GM19452 (cell line): ENCODE results near the gene RHPN2.

Source experiments
- ATAC-seq: cut with Tn5 transposase; IDR thresholded peaks from one replicate; pipeline ENCODE4 v1.9.1; 2021; ENCODE audit not compliant: unreplicated experiment

The RHPN2 gene

GRCh38 chr19:33064792-33065550 is at the start of gene RHPN2:
TSS of gene RHPN2 (minus strand) at chr19:33064888. CDS start at chr19:33064852, 36 bp downstream.
- ATAC-seq, result peak; percentile 65

GRCh38 chr19:33114312-33114711 is 49.6 kb upstream of the RHPN2 start:
- no peak for ATAC-seq

GRCh38 chr19:33111587-33111986 is 46.9 kb upstream of the RHPN2 start:
- ATAC-seq, result no peak

GRCh38 chr19:33110137-33110910 is 45.6 kb upstream of the RHPN2 start:
- no peak for ATAC-seq

GRCh38 chr19:33108161-33108560 is 43.5 kb upstream of the RHPN2 start:
- no peak for ATAC-seq

- no peak for ATAC-seq
These were observed 38.2 kb upstream of the RHPN2 start for GRCh38 chr19:33102893-33103292.

- ATAC-seq, result no peak
These were observed 36.4 kb upstream of the RHPN2 start for GRCh38 chr19:33100894-33101644.

- ATAC-seq, result no peak
These were observed 33.4 kb upstream of the RHPN2 start for GRCh38 chr19:33098055-33098534.

- ATAC-seq, result no peak
These were observed 31.3 kb upstream of the RHPN2 start for GRCh38 chr19:33096005-33096404.

GRCh38 chr19:33094436-33095067 is 29.9 kb upstream of the RHPN2 start:
- no peak for ATAC-seq

- ATAC-seq, result no peak
These were observed 28.9 kb upstream of the RHPN2 start for GRCh38 chr19:33093420-33094210.

- no peak for ATAC-seq
These were observed 25.5 kb upstream of the RHPN2 start for GRCh38 chr19:33090179-33090578.

- ATAC-seq, result no peak
These were observed 24.3 kb upstream of the RHPN2 start for GRCh38 chr19:33089010-33089409.

- ATAC-seq, result no peak
These were observed 22.3 kb upstream of the RHPN2 start for GRCh38 chr19:33086955-33087354.

GRCh38 chr19:33085570-33086128 is 21.0 kb upstream of the RHPN2 start:
- ATAC-seq, result no peak

GRCh38 chr19:33080761-33081681 is 16.3 kb upstream of the RHPN2 start, which contains the start of gene GPATCH1:
TSS of gene GPATCH1 (plus strand) at chr19:33081181. CDS start at chr19:33081194, 13 bp downstream.
- ATAC-seq, result peak; percentile 93

- ATAC-seq, result no peak
These were observed 10.8 kb upstream of the RHPN2 start for GRCh38 chr19:33075519-33075918.

GRCh38 chr19:33071887-33072286 is 7.2 kb upstream of the RHPN2 start:
- no peak for ATAC-seq

GRCh38 chr19:33067121-33067520 is 2.4 kb upstream of the RHPN2 start:
- ATAC-seq, result no peak
